HG03196 (cell line): ENCODE results near the gene MEX3D.

Experiments
- ATAC-seq: cut with Tn5 transposase; IDR thresholded peaks from one replicate; pipeline ENCODE4 v1.9.1; 2021; ENCODE audit not compliant: unreplicated experiment

The MEX3D gene

DNA sequence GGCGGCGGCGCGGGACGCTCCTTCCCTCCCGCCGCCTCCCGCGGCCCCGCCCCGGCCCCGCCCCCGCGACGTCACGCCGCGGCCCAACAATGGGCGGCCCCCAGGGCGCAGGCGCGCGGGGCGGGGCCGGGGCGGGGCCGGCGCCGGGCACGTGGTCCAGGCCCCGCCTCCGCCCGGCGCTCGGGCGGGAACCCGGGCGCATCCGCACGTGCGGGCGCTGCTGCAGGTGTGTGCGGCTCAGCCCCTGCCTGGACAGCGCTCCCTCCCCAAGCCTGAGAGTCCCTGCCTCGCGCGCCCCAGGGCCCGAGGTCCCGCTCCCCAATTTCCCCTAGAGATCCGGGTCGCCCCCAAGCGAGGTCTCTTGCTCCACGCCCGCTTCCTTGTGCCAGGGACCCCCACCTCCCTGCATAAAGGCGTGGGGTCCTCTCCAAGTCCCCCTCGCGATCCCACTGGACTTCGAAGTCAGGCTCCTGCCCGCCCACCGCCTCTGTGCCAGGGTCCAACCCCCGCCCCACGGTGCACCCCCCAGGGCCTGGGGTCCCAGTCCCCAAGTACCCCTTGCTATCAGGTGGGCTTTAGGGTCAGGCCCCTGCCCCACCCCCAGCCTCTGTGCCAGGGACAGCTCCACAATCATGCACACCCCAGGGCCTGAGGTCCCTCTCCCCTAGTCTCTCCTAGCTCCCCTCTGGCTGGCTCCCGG is at the start of gene MEX3D:
Gene MEX3D (minus strand): TSS at position 6 of the 700 bp plus-strand sequence. CDS start 267 bp downstream, outside the sequence.
- ATAC-seq: no peak

GRCh38 chr19:1616875-1617274 is 48.8 kb upstream of the MEX3D start:
- ATAC-seq: no peak

DNA sequence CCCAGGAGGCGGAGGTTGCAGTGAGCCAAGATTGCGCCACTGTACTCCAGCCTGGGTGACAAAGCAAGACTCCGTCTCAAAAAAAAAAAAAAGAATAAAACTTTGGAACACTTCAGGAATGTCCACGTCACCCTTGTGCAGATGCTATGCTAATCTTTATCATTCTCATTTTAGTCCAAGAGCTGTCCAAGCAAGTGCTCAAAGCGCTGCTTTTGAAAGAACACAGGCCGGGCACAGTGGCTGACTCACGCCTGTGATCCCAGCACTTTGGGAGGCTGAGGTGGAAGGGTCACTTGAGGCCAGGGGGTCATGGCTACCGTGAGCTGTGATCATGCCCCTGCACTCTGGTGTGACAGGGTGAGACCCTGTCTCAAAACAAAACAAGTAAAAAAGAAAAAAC is 48.3 kb upstream of the MEX3D start:
- ATAC-seq: no peak

DNA sequence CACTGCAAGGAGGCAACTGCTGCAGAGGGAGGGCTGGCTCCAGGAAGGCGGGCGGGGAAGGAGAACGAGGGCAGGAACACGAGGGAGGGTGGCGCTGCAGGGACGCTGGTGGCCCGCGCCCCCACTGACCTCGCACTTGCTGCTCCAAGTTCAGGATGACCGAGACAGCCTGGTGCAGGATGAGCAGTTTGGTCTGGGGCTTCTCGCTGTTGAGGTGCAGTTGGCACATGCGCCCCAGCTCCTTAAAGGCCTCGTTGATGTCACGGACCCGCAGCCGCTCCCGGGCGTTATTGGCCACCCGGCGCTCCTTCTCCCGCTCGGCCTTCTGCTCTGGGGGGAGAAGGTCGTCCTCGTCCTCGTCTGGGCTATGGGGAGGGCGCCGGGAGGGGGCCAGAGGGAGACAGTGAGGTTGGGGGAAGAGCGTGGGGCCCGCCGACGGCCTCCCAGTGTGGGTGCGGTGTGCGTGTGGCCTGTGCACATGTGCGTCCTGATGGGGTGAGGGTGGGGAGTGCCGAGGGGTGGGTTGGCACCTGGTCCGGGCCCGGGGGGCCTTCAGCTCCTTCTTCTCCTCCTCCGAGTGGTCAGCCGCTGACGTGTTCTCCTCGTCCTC is 47.1 kb upstream of the MEX3D start:
- no peak for ATAC-seq

DNA sequence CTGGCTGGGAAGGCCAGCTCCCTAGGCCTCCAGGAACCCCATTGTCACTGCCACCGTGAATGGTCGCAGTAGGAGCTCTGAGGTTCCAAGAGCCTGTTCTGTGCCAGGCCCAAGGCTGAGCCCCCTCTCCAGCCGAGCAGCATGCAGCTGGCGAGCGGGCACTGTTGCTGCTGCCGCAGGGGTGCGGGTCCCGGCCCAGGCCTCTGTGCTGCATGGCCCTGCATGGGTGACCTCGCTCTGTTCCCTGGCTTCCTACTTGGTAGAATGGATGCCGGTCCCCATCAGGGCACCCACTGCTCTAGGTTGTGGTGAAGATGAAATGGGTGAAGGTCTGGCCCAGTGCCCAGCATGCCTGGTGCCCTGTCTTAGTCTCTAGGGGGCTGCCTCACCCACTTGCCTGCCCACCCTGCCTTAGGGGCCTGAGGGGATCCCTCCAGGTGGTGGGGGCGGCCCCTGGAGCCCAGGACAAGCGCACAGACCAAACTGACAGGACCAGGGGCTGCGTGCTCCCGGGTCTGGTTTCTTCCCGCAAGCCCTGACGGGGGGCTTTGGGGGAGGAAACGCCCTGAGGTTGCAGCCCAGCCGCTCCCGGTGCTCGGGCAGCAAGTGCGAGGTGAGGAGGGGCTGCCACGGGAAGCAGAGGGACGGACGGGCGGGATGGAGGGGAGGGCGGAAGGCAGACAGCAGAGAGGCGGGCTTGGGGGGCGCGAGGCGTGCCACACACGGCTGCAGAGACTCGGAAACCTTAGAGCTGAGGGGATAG is 45.9 kb upstream of the MEX3D start:
- ATAC-seq: no peak

DNA sequence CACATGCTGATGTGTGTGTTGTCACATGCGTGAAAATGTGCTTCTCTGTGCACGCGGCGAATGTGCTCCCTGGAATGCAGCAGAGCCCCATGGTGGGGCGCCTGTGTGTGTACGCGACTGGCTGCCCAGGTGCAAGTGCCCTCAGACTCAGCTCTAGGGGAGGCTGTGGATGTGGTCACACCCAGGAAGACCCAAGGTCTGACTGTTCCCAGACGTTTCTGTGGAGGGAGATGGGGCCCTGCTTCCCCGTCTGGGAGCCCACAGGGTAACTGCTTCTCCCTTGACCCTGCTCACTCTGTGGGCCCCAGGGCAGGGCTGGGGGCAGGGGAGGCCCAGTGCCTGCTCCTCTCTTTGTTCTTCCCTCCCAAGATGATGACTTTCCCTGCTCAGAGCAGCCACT is 45.0 kb upstream of the MEX3D start:
- ATAC-seq: no peak

DNA sequence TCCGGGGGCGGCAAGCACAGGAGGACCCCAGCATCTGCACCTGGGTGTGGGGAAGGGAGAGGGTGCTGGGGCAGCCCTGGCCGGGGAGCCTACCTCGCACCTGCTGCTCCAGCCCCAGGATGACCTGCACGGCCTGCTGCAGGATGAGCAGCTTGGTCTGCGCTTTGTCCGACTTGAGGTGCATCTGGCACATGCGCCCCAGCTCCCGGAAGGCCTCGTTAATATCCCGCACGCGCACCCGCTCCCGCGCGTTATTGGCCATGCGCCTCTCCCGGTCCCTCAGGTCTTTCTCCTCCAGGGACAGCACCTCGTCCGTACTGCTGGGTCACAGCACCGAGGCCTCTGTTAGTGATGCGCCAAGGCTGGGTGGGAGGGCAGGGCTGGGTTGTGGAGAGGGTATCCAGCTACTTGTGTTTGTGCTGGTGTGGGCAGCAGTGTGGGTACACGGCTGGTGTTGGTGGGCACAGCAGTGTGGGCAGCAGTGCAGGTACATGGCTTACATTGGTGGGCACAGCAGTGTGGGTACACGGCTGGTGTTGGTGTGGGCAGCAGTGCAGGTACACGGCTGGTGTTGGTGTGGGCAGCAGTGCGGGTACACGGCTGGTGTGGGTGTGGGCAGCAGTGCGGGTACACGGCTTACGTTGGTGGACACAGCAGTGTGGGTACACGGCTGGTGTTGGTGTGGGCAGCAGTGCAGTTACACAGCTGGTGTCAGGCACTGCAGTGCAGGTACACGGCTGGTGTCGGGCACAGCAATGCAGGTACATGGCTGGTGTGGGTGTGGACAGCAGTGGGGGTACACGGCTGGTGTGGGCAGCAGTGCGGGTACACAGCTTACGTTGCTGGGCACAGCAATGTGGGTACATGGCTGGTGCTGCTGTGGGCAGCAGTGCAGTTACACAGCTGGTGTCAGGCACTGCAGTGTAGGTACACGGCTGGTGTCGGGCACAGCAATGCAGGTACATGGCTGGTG is 44.3 kb upstream of the MEX3D start:
- no peak for ATAC-seq

DNA sequence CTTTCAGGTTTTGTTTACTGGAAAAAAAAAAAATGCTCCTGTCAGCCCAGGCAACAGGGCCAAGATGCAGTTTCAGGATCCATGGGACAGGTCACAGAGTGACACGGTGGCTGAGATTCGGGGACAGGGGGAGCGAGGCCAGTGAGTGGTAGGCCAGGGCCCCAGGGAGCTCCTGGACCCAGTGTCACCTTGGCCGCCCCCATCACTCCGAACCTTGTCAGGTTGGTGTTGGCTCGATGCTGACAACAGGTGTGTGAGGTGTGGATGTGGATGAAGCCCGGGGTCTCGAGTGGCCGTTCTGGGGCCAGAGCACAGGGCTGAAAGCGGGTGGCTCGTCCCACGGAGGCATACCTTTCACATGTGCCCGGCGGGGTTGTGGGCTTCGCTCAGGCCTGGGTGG is 43.2 kb upstream of the MEX3D start:
- no peak for ATAC-seq

DNA sequence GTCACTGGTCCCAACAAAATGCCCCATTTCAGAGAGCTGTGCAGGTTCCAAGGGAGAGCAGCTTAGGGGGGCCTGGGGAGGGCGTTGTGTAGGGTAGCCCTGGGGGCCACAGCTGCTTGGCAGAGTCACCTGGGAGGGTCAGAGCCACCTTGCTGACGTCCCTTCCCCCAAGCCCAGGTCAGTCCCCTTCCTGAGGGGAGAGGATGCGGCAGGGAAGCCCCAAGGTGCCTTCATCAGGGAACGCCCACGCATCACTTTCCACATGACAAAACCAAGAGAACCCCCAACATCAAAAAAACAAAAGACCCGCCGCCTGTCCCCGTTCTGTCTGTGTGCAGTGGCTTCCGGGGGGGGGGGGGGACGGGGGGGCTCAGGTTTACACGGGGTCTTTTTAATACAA is 42.5 kb upstream of the MEX3D start:
- ATAC-seq: no peak

DNA sequence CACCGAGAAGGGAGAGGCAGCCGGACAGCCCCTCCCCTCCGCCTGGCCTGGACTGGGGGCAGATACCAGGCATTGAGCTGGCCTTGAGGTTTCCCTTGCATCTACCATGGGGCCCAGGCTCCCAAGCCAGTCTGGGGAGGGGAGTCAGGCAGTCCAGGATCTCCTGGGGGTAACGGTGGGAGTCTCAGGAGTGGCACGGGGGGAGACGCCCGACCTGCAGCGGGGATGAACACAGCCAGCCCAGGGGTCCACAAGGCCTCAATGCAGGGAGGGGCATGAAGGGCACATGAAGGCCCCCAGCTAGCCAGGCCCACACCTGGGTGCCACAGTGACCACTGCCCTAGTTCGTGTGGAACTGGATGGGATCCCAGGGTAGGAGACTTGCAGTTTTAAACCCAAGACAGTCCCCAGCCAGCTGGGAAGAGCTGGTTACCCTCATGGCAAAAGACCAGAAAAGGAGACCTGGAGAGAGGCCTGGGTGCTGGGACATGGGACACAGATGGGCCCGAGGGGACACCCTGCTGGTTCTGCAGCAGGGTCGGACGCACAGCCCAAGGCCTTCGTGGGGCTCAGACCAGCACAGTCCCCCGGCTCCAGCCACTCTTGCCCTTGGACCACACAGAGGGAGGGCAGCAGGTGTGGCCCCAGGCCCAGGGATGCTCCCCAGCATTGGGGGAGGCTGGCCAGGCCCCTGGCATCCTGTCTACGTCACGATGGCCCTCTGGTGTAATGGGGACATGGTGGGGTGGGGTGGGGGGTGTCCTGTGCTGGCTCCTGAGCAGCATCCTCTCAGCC is 41.8 kb upstream of the MEX3D start:
- no peak for ATAC-seq

- no peak for ATAC-seq
Observed at GRCh38 chr19:1609103-1609396, 40.9 kb upstream of the MEX3D start.

GRCh38 chr19:1608359-1609102 is 40.4 kb upstream of the MEX3D start:
- ATAC-seq: no peak

GRCh38 chr19:1606138-1606651 is 38.1 kb upstream of the MEX3D start:
- peak; percentile 1 for ATAC-seq

DNA sequence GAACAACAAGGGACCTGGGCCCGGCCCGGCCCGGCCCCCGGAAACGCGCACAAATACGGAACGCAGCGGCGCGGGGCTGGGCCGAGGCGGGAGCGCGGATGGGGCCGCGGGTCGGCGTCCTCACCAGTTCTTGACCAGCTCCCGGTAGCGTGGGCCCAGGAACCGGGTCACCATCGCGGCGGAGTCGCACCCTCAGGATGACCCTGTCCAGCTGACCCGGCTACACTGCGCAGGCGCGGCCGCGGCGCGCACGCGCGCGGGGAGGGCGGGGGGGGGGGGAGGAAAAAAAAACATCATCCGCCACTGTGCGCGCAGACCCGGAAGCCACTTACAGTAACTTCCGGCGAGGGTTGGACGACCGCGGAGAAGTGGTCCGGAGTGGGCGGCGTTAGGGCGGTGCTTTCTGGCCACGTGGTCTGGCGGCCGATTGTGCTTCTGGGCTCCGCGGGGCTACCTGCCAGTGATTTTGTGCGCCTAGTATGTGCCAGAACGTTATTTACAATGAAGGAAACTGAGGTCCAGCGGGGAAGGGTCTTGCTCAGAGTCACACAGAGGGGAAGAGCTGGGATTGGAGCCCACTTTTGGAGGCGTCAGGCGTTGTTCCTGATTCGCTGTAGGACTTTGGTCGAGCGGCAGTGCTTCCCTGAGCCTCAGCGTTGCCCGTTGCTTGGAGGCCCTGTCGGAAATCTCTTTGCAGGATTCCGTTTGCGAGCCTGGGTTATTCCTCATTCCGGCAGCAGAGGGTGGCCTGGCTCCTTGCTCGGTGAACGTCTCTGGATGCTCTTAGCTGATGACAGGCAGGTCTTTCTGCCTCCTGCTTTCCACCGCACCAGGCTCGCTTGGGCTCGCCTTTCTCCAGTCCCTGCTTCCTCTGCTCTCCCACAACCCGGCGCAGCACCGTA is 37.4 kb upstream of the MEX3D start, which contains the start of gene UQCR11:
Gene UQCR11 (minus strand): TSS at position 227 of the 902 bp plus-strand sequence. CDS start 53 bp downstream, at position 174.
- peak; percentile 86 for ATAC-seq

DNA sequence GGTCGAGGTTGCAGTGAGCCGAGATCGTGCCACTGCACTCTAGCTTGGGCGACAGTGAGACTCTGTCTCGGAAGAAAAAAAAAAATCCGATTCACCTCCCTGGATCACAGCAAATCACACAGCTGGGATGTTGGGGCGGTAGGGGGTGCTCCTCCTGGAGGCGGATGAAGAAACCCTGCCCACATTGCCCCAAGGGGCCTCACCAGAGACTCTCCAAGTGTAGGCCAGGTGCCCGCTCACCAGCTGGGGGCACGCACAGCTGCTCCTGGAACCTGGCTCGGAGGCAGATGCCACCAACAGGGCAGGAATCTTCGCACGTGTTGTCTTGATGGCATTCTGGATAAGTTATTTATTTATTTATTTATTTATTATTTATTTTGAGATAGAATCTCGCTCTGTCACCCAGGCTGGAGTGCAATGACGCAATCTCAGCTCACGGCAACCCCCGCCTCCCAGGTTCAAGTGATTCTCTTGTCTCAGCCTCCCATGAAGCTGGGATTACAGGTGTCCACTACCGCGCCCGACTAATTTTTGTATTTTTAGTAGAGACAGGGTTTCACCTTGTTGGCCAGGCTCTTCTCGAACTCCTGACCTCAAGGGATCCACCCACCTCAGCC is 34.1 kb upstream of the MEX3D start:
- ATAC-seq: no peak

DNA sequence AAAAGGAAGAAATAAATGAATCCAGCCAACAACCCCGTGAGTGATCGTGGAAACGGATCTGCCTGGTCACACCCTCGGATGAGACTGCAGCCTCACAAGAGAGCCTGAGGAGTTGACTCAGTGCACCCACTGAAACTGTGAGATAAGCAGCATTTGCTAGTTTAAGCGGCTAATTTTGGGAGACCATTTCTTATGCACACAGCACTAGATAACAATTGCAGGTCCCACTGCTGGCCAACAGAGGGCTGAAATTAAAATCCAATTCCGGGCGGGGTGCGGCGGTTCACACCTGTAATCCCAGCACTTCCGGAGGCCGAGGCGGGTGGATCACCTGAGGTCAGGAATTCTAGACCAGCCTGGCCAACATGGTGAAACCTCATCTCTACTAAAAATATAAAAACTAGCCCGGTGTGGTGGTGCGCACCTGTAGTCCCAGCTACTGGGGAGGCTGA is 33.5 kb upstream of the MEX3D start:
- no peak for ATAC-seq

- no peak for ATAC-seq
Observed at GRCh38 chr19:1599460-1599846, 31.3 kb upstream of the MEX3D start.
